Endodermal cell (in vitro differentiated cells): ENCODE data around the gene FAM200A. TPM values are rescaled to one million over a fixed set of nuclear protein-coding genes. Genes with fewer than 3 reads are reported as not detected.

Source experiments
- DNase-seq: peaks from one replicate; pipeline ENCODE4 v3.0.0-alpha.2; 2017
- H3K27ac ChIP-seq: 2 replicates; pipeline ENCODE4 v1.5.1; 2013; ENCODE audit warnings: mild to moderate bottlenecking, low read depth, low read length, moderate library complexity
- H3K27me3 ChIP-seq: 2 replicates; pipeline ENCODE4 v1.6.1; 2013; ENCODE audit warnings: mild to moderate bottlenecking, low read length, moderate library complexity; ENCODE audit not compliant: insufficient read depth, control insufficient read depth, poor library complexity, severe bottlenecking
- H3K36me3 ChIP-seq: 2 replicates; pipeline ENCODE4 v1.7.0; 2013; ENCODE audit warnings: mild to moderate bottlenecking, low read length, moderate library complexity; ENCODE audit not compliant: control insufficient read depth, insufficient read depth
- H3K4me1 ChIP-seq: one replicate; pipeline ENCODE4 v1.7.0; 2013; ENCODE audit warnings: low read length; ENCODE audit not compliant: control insufficient read depth, insufficient read depth
- H3K4me3 ChIP-seq: 2 replicates; pipeline ENCODE4 v1.5.1; 2013; ENCODE audit warnings: mild to moderate bottlenecking, low read length, moderate library complexity
- H3K9ac ChIP-seq: 2 replicates; pipeline ENCODE4 v1.6.1; 2013; ENCODE audit warnings: mild to moderate bottlenecking, low read length, moderate library complexity; ENCODE audit not compliant: poor library complexity, severe bottlenecking; ENCODE audit errors: extremely low read depth
- H3K9me3 ChIP-seq: 2 replicates; pipeline ENCODE4 v1.6.1; 2013; ENCODE audit warnings: mild to moderate bottlenecking, low read length, moderate library complexity; ENCODE audit not compliant: control insufficient read depth
- H3K27ac Mint-ChIP-seq: 2 replicates; pipeline ENCODE4 v1.8.0; 2020; ENCODE audit warnings: mixed read lengths
- H3K27me3 Mint-ChIP-seq: 2 replicates; pipeline ENCODE4 v1.8.0; 2021; ENCODE audit warnings: mild to moderate bottlenecking, mixed read lengths; ENCODE audit not compliant: insufficient read depth
- H3K36me3 Mint-ChIP-seq: 2 replicates; pipeline ENCODE4 v1.8.0; 2020; ENCODE audit warnings: low read depth, mixed read lengths
- H3K4me1 Mint-ChIP-seq: 2 replicates; pipeline ENCODE4 v1.8.0; 2020; ENCODE audit warnings: mixed read lengths
- H3K4me3 Mint-ChIP-seq: 2 replicates; pipeline ENCODE4 v1.8.0; 2020; ENCODE audit warnings: mild to moderate bottlenecking, moderate library complexity, mixed read lengths
- H3K9me3 Mint-ChIP-seq: 2 replicates; pipeline ENCODE4 v1.8.0; 2020; ENCODE audit warnings: mild to moderate bottlenecking, mixed read lengths
- CTCF ChIP-seq: fragments of 200-600 bp; sonication (generic); conservative IDR thresholded peaks from 2 replicates; pipeline ENCODE4 v1.5.0; 2021; ENCODE audit warnings: antibody characterized with exemption, mild to moderate bottlenecking
- WGBS, 2 experiments: methylation state at CpG; one replicate each; pipeline versions ENCODE4 v1.1.5 to v1.1.7; 2013; ENCODE audit warnings: missing lambda C conversion rate in 2 of 2, mixed read lengths in 1 of 2; ENCODE audit not compliant: insufficient coverage in 1 of 2, insufficient read length in 1 of 2; 5-methylcytosine and 5-hydroxymethylcytosine counted together
- total RNA-seq, 2 donors: library from RNA; stranded (reverse); fragmentation: NEBNext Ultra II Directional in 1 of 2; extraction: Animal tissue kit (Norgen Biotek cat#: 25700) in 1 of 2; gene quantifications; 2 replicates in 1 of 2; 3 replicates in 1 of 2; pipeline ENCODE4 v1.2.1, GENCODE V29; 2021

The FAM200A gene
- total RNA-seq, 2 donors from 2014 or later = 7.7 to 8.3 TPM

DNA sequence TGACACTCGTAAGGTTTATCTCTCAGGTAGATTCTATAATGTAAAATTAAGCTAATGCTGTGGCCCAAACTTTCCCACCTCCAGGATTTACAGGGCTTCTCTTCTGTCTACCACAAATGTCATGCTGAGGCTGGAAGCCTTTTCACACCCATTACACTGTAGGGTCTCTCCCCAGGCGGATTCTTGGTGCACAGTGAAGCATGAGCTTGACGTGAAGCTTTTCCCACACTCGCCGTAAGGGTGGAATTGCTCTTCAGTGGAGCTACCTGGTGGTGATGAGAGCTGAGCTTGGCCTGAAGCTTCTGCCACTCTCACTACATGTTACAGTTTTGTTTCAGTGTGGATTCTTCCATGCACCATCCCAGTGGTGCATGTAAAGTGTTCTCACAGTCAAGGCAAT lies 11.4 kb downstream of the FAM200A start:
- H3K9me3 ChIP-seq = peaks cover 14% of the 10 kb centered on the region
- no peak for DNase-seq
- WGBS, 2 experiments = 93 to 97% methylated on average over 4 to 5 of the region's 5 CpGs

GRCh38 chr7:99539213-99539811 lies 12.6 kb downstream of the FAM200A start:
- H3K36me3 Mint-ChIP-seq = peaks cover 23% of the 10 kb centered on the region
- H3K27ac Mint-ChIP-seq = no peak overlapping the region
- Histone ChIP-seq H3K4me3 (no peak overlapping the region), H3K9ac (no peak overlapping the region), H3K4me1 (no peaks in the 10 kb centered on the region), H3K9me3 (peaks cover 14% of the 10 kb centered on the region), H3K36me3 (no peaks in the 10 kb centered on the region), H3K27me3 (no peaks in the 10 kb centered on the region), H3K27ac (no peak overlapping the region)
- no peak overlapping the region for H3K4me3 Mint-ChIP-seq
- peaks cover 78% of the 10 kb centered on the region for H3K9me3 Mint-ChIP-seq
- TF ChIP-seq CTCF = no peak
- peaks cover 6% of the 10 kb centered on the region for H3K27me3 Mint-ChIP-seq
- DNase-seq = no peak
- no peaks in the 10 kb centered on the region for H3K4me1 Mint-ChIP-seq
- WGBS, 2 experiments = 78 to 88% methylated on average over 4 to 7 of the region's 7 CpGs

More for the DNA sequence above, 11.4 kb downstream of the FAM200A start:
- peaks cover 25% of the 10 kb centered on the region for H3K36me3 Mint-ChIP-seq
- H3K27ac Mint-ChIP-seq = no peak overlapping the region
- no peak overlapping the region for H3K4me3 Mint-ChIP-seq
- Histone ChIP-seq H3K4me1 (no peaks in the 10 kb centered on the region), H3K4me3 (no peak overlapping the region), H3K36me3 (no peaks in the 10 kb centered on the region), H3K27ac (no peak overlapping the region), H3K27me3 (no peaks in the 10 kb centered on the region), H3K9ac (no peak overlapping the region)
- no peak for TF ChIP-seq CTCF
- peaks cover 83% of the 10 kb centered on the region for H3K9me3 Mint-ChIP-seq
- no peaks in the 10 kb centered on the region for H3K4me1 Mint-ChIP-seq
- peaks cover 6% of the 10 kb centered on the region for H3K27me3 Mint-ChIP-seq

DNA sequence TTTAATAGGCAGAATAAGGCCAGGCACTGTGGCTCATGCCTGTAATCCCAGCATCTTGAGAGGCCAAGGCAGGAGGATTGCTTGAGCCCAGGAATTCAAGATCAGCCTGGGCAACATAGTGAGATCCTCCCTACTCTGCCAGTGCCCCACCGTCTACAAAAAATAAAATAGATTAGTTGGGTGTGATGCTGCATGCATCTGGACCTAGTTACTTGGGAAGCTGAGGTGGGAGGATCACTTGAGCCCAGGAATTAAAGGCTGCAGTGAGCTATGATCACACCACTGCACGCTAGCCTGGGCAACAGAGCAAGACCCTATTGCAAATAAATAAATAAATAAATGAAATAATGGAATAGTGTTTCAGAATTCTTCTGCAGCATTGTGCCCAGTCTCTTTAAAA lies 16.2 kb downstream of the FAM200A start:
- Mint-ChIP-seq H3K36me3 (peaks cover 38% of the 10 kb centered on the region), H3K27ac (no peak overlapping the region), H3K4me1 (no peaks in the 10 kb centered on the region), H3K27me3 (peaks cover 6% of the 10 kb centered on the region), H3K4me3 (no peak overlapping the region), H3K9me3 (peaks cover 81% of the 10 kb centered on the region)
- Histone ChIP-seq H3K9ac (no peak overlapping the region), H3K4me1 (no peaks in the 10 kb centered on the region), H3K9me3 (peaks cover 39% of the 10 kb centered on the region), H3K27ac (no peak overlapping the region), H3K4me3 (no peak overlapping the region), H3K27me3 (no peaks in the 10 kb centered on the region), H3K36me3 (peaks cover 34% of the 10 kb centered on the region)
- 90% methylated on average over 2 of the region's 2 CpGs; no CpG with 5 or more reads in 1 of the 2 experiments for WGBS, 2 experiments
- no peak for DNase-seq
- TF ChIP-seq CTCF = no peak
